UCSD-AML1 (cell line): Measurements from ENCODE around the gene ARMC12.
"Not testable (repeated sequence)": the region's sequence is repeated elsewhere in the genome, so short reads cannot be mapped to it uniquely, and the experiment has no call there.

ENCODE experiments used
- DNase-seq: peaks from one replicate; lab custom pipeline; 2025; ENCODE audit not compliant: unreplicated experiment; lab: John Stamatoyannopoulos, UW

The ARMC12 gene

DNA sequence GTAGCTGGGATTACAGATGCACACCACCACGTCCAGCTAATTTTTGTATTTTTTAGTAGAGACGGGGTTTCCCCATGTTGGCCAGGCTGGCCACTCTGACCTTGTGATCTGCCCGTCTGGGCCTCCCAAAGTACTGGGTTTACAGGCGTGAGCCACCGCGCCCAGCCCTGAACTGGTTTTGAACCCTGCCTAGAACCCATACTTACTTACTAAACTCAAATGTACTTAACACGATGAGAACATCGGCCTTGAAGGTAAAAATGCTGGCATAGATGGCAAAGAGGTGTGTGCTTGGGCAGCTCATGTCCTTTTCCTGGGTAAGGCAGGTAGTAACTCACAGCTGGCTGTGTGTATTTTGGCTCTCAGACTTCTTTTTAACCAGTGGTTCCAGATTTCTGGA lies 3.2 kb upstream of the ARMC12 start:
- DNase-seq = no peak

DNA sequence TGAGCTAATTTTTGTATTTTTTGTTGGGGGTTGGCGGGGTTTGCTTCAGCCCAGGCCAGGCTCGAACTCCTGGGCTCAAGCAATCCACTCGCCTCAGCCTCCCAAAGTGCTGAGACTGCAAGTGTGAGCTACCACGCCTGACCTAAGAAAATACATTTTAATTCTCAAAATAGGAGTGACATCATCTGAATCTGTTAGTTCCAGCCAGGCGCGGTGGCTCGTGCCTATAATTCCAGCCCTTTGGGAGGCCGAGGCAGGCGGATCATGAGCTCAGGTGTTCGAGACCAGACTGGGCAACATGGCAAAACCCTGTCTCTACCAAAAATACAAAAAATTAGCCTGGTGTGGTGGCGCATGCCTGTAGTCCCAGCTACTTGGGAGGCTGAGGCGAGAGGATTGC lies 2.5 kb upstream of the ARMC12 start:
- not testable (repeated sequence) for DNase-seq

DNA sequence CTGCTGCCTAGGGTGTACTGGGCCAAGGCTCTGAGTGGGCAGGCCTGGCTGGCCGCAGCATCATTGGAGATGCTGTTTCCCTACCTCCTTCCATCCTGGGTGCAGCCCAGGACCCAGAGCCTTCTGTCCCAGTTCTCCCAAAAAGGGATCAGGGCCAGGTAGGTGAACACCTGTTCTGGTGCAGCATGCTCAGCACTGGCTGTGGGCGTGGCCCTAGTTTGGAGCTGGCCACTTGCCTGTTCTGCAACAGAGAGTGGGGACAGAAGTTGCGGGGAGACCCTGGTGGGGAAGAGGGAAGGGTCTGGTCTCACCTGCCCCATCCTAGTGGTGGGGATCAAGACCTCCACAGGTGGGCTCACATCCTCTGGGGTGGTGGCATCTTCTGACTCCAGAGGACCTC lies 1.4 kb upstream of the ARMC12 start:
- DNase-seq = no peak

DNA sequence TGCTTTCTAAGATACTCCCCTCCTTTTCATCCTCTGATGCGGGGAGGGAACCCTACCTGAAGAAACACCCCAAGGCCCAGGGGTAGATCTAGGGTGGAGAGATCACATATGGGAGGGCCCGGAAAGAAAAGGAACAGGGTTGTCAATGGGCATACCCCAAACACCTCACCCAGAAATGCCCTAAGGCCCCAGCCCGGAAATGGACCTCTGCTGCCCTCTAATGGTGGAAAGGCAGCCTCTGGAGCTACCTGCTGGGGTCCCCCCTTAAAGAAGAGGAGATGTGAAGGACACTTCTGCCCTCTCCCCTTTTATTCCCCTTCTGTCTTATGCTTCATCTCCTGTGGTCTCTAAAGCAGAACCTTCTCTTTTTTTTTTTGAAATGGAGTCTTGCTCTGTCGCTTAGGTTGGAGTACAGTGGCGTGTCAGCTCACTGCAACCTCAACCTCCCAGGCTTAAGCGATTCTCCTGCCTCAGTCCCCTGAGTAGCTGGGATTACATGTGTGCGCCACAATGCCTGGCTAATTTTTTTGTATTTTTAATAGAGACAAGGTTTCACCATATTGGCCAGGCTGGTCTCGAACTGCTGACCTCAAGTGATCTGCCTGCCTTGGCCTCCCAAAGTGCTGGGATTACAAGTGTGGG lies 458 bp upstream of the ARMC12 start:
- DNase-seq = peak; percentile 72

DNA sequence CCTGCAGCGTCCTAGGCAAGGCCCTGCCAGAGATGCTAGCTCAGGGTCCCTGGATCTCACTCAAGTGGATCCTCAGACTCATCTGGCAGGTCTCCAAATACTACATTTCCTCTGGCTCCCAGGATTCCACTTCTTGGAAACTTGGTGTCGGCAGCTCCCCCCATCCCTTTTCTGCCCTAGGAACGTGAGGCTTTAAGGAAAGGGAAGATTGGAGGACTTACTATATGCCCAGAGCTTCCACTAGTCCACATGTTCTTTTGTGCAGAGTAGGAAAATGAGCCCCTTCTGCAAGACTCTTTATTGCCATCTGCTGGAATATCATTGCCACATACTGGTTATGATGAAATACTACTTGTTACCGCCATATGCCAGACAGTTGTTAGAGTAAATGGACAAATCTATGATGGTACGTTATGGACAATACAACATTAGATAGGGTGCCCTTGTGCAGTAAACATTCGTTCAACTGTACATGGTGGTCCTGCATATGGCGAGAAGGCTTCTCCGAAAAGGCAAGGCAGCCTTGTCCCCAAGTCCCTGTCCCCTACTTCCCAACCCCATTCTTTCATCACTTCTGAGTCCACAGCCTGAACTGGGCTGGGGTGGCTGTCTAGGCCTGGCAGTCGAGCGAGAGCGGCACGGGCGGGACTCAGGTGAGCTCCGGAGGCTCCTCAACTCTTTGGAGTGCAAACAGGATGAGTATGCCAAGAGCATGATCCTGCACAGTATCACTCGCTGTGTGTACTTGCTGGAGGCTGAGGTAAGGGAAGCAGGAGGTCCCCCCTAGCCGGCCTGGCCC lies 780 bp downstream of the ARMC12 start:
- peak; percentile 31 for DNase-seq

DNA sequence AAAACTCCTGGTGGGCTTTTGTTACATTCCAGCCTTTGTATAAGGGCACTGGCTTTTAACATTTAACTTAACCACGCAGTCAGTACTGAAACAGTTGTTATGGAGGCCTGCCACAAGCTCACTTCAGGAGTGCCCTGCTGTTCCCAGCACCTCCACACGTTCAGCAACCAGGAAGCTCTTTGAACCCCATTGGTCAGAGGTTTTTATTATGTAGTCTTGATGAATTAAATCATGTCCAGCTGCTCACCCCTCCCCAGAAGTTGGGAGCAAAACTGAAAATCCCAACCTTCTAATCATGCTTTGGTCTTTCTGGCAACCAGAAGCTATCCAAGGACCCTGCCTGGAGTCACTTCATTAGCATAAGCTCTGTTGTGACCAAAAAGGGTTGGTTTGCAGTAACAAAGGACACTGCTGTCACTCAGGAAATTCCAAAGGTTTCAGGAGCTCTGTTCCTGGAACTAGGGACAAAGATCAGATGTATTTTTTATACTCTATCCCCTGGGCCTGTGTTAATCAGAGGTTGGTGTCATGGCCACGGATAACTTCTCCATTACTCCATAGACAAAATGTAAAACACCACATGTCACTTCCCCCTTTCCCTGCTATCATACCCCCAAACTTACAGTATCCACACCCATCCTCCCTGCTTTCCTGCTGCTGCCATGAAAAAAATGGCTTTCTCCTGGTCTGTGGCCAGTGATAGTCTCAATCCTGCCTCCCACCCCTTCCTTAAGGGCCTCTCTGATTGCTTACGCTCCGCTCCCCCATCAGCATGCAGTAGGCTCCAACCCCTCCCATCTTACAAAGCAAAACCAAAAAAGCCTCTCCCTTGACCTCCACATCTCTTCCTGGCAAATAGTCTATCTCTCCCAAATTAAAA lies 3.1 kb downstream of the ARMC12 start:
- no peak for DNase-seq

DNA sequence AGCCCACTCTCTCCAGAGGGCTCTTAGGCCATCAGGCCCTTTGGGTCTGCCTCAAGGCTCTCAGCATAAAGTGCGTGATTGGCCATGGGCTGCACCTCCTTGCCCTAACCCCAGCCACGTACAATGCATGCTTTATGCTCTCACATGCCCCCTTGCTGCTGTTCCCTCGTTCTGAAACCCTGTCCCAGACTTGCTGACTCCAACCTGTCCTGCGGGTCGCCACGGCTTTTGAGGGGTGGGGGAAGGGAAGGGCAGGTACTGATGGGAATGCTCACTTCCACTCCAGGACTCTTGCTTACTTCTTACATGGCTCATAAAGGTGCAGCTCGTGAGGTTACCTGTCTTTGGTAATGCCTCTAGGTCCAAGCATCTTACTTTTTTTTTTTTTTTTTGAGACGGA lies 6.0 kb downstream of the ARMC12 start:
- DNase-seq = no peak

DNA sequence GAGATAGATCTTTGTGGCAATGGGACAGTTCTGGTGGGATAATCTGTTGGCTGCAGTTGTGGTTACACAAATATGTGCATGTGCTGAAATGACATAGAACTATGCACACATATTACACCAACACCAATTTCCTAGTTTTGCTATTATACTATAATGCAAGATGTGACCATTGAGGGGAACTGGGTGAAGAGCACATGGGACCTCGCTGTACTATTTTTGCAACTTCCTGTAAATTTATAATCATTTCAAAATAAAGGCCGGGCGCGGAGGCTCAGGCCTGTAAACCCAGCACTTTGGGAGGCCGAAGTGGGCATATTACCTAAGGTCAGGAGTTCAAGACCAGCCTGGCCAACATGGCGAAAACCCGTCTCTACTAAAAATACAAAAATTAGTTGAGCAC lies 8.7 kb downstream of the ARMC12 start:
- no peak for DNase-seq

DNA sequence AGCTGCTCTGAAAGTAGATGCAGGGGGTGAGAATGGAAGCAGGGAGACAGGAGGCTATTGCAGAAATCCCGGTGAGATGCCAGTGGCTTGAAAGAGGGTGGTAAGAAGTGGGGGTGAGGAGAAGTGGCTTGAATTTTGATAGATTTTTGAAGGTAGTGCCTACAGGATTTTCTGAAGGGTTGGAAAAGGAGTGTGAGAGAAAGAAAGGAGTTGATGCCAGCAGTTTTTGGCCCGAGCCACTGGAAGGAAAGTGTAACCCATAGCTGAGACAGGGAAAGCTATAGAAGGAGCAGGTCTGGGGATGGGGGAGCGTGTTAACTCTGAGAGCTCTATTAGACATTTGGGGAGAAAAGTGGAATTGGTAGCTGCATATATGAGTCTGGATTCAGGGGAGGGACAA lies 9.7 kb downstream of the ARMC12 start:
- no peak for DNase-seq

DNA sequence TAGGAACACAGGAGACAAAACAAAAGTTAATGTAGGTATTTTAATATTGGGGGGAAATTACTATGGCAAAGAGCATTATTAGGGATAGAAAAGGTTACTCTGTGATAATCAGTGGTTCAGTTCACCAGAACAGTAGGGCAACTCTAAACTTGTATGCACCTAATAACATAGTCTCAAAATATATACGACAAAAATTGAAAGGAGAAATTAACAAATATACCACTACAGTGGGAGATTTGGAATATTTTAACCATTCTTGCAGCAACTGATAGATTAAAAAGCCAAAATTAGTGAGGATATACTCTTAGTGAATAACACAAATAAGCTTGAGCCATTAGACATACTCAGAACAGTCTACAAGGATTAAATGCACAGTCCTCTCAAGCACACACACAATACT lies 11.0 kb downstream of the ARMC12 start:
- DNase-seq = no peak

DNA sequence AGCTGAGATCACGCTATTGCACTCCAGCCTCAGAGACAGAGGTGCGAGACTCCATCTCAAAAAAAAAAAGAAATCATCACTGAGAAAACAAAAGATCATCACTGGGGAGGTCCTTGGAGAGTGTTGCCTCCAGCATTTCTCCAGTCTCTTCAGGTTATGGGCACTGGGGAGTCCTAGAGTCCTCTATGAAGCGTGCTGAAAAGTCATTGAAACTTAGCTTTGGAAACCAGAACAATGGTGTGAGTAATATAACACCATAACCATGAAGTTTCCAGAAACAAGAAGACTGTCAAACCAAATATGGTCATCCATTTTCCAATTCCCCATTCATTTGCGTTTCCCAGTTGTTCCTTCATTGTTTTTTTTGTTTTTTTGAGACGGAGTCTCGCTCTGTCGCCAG lies 13.7 kb downstream of the ARMC12 start:
- no peak for DNase-seq

DNA sequence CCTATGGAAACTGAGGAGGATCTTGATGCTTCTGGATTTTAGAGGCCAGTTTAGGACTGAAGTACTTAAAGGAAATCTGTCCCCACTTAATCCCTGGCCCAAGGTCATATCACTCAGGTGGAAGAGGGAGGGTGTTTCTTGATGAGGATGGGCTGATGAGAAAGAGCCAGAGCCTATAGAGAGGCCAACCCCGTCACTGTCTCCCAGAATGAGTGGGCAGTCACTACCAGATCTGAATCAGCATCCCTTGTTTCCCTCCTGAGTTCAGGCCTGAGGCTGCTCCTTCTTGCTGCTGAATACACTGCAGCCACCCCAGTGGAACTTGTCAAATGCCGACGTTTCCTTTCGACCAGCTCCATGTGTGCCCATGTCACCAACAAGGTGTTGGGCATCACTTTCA lies 14.8 kb downstream of the ARMC12 start:
- no peak for DNase-seq

DNA sequence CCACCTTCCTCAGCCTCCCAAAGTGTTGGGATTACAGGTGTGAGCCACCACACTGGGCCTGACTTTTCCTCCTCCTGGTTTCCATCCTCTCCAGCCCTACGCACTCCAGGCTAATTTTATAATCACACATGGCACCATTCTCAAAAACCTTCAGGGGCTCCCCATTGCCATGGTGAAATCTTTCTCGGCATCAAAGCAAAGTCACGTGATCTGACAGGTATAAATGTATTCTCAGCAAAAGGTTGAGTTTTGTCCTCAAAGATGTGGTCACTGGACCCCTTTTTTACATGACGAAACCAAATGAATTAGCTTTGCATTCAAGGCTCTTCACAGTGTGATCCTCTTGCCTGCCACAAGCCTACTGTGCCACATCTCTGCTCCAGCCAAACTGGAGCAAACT lies 15.5 kb downstream of the ARMC12 start:
- DNase-seq = no peak

DNA sequence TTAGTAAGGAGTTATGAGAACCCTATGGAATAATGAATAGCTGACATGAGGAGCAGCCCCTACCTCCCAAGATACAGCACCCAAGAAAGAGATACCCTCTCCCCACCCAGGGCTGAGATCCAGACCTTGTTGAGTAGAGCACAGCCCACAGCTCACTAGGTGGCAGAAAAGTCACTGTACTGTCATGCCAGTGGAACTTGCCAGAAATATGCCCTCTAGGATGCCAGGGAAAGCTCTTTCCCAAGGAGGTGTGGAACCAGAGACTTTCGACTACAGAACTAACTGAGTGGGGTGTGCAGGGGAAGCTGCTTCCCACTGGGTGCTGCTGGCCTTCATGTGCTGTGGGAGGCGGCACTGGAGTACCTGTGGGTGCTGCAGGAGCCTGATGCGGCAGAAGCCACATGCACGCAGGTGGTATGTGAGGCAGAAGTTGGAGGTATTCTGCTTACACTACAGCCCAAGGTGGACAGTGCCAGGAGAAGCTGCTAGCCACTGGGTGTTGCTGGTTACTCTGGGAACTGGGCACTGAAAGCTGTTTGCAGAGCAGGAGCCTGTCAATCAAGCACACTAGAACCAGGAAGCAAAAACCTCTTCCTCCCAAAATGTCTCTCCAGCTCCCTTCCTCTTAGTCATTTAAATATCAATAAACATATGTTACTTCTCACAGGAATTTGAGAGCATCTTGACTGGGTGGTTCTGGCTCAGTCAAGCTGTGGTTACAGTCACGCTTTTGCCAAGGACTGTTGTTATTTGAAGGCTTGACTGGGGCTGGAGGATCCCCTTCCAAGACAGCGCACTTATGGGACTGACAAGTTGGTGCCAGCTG lies 17.8 kb downstream of the ARMC12 start:
- peak; percentile 42 for DNase-seq

DNA sequence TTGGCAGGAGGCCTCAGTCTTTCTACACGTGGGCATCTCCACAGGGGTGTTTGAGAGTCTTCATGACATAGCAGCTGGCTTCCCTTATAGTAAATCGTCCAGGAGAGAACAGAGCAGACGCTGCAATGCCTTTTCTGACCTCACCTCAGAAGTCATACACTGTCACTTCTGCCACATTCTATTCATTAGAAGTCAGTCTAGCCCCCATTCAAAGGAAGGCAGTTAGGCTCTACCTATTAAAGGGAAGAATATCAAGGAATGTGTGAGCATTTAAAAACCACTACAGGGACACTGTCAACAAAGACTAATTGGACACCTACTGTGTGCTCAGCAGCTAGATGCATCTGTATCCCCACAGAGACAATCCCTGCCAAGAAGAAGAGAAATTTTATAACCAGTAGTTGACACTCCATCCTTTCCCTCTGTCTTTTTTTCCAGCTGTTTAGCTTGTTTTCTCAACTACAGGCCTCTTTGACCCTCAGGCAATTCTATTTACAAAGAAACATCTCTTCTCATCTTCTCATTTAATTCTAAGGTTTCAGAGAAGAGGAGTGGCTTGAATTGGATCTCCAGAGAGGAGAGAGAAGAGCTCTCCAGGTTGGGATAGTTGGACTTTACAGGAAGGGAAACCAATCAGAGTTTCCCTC lies 18.6 kb downstream of the ARMC12 start:
- DNase-seq = no peak

DNA sequence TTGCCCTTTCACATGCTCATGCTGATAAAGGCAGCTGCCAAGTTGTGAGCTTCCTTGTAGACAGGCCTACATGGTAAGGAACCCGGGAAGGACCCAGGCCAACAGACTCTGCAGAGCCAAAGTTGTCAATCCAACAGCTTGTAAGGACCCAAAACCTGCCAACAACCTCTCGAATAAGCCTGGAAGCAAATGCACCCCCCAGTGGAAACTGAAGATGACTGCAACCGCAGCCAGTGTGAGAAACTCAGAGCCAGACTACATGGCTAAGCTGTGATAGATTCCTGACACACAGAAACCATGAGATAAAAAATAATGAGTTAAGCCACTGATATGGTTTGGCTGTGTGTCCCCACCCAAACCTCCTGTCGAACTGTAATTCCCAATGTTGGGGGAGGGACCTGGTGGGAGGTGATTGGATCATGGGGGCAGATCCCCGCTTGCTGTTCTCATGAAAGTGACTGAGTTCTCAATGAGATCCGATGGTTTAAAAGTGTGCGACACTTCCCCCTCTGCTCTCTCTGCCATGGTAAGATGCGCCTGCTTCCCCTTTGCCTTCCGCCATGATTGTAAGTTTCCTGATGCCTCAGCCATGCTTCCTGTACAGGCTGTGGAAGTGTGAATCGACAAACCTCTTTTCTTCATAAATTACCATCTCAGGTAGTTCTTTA lies 20.8 kb downstream of the ARMC12 start:
- DNase-seq = peak; percentile 56

DNA sequence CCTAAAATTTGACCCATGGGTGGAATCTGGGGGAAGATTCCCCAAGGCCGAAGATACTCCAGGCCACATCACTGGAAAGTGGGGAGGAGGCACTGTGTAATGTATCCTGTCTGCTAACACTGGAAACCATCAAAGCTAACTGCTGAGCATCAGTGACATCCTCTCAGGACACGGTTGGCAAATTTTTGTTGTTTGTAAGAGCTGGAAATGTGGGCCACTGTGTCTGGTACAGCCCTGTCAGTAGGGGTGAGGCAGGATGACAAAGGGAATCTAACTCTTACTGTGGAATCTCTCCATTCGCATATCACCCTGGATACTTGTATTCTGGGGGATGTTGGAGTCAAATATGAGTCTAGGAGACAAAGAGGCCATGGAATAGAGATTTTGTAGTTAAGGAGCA lies 22.6 kb downstream of the ARMC12 start:
- no peak for DNase-seq

DNA sequence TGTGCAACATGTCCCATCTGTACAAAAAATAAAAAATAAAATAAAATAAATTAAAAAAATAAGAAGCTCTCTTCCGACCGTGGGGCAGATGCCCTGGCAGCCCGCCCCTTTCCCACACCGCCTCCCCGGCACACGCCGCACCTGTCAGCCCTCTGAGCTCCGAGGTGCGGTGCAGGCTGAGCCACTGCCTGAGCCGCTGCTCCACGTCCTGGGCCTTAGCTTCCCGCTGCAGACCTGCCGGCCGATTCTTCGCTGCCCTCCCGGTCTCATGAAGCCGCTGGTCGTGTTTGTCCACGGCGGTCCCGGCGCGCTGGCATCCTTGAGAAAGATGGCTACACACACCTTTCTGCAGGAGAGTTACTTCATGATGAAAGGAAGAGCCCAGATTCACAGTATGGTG lies 28.9 kb downstream of the ARMC12 start:
- DNase-seq = no peak

DNA sequence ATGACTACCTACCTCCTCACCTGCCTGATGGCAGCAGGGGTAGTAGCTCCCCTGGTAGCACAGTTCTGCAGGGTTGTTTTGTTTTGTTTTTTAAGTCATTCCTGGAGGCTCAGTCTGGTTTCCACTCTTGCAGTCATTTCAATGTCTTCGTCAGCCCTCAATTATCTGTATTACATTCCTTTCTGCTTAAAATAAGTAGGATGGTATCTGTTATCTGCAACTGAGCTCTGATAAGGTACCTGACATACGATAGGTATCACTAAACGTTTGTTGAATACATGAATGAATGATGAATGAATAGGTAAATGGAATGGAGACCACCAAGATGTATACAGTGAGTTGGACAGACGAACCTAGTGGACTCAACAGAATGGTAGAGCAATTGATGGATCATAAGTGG lies 32.4 kb downstream of the ARMC12 start:
- DNase-seq = no peak

DNA sequence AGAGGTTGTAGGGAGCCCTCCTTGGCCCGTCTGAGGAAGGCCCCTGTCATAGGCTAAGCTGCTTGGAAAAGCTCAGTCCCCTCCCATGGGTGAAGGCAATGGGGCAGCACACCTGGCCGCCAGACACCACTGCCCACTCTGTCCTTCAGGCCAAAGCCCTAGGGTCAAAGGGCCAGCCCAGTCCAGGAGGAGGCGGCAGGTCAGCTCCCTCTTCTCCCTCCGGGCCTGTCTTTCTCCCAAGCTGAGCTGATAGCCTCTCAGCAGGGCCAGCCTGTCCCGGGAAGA lies 34.5 kb downstream of the ARMC12 start:
- no peak for DNase-seq
